Gastroesophageal sphincter (tissue), 3 donors: Measurements from ENCODE around the gene APLP2.

Experiments
- POLR2AphosphoS5 ChIP-seq: sonication (generic); formaldehyde crosslinking; IDR thresholded peaks from one replicate; pipeline ENCODE4 v1.6.1; 2017; ENCODE audit warnings: antibody characterized with exemption
- TF ChIP-seq, protein P1 (sequence below), 4 experiments: fragments of 200-600 bp in 2 of 4; fragments of 450-650 bp in 2 of 4; sonication (generic) in 1 of 4; IDR thresholded peaks; one replicate each; pipeline ENCODE4 v1.5.1; 2017 to 2019; ENCODE audit warnings: antibody characterized with exemption in 4 of 4, mild to moderate bottlenecking in 2 of 4, moderate library complexity in 2 of 4

DNA sequence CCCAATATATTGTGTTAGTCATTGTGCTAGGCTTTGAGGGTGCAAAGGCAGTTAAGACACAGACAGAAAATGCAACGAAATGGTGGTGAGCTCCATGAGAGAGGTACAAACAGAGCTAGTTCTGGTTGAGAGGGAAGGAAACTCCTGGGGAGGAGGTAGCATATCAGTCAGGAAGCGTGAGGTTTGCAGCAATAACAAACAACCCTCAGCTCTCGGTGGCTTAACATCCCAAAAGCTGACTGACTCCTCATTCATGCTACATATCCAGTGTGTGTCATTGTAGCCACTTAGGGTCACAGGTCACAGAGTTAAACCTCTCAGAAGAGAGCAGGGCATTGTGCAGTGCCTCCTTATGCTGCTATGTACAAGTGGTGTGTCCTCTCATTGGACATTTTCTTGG, 88.1 kb downstream of the APLP2 start:
- TF ChIP-seq, protein P1, sequence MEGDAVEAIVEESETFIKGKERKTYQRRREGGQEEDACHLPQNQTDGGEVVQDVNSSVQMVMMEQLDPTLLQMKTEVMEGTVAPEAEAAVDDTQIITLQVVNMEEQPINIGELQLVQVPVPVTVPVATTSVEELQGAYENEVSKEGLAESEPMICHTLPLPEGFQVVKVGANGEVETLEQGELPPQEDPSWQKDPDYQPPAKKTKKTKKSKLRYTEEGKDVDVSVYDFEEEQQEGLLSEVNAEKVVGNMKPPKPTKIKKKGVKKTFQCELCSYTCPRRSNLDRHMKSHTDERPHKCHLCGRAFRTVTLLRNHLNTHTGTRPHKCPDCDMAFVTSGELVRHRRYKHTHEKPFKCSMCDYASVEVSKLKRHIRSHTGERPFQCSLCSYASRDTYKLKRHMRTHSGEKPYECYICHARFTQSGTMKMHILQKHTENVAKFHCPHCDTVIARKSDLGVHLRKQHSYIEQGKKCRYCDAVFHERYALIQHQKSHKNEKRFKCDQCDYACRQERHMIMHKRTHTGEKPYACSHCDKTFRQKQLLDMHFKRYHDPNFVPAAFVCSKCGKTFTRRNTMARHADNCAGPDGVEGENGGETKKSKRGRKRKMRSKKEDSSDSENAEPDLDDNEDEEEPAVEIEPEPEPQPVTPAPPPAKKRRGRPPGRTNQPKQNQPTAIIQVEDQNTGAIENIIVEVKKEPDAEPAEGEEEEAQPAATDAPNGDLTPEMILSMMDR (IDR thresholded peaks at IDR 0.05), result no peak
- no peak for TF ChIP-seq POLR2AphosphoS5
